Measurements from ENCODE around the gene CENPC. TPM values are rescaled to one million over a fixed set of nuclear protein-coding genes. Genes with fewer than 3 reads are reported as not detected.

CENPC gene
- total RNA-seq, 2 donors from 2014 or later: 22.9 to 32.3 TPM

- no peak overlapping the region for H3K27ac Mint-ChIP-seq
- no peak overlapping the region for H3K4me3 Mint-ChIP-seq
- Histone ChIP-seq H3K27me3 (ENCODE audit: control insufficient read depth, insufficient read depth, low read length, poor library complexity, severe bottlenecking) (no peaks in the 10 kb centered on the region), H3K36me3 (ENCODE audit: control insufficient read depth, insufficient read depth, low read length) (peaks cover 68% of the 10 kb centered on the region), H3K9ac (ENCODE audit: extremely low read depth, low read length, poor library complexity, severe bottlenecking) (no peak overlapping the region), H3K4me1 (ENCODE audit: control insufficient read depth, insufficient read depth, low read length) (peaks cover 4% of the 10 kb centered on the region), H3K4me3 (ENCODE audit: low read length) (no peak overlapping the region), H3K27ac (ENCODE audit: low read depth, low read length) (no peak overlapping the region), H3K9me3 (ENCODE audit: control insufficient read depth, low read length) (no peaks in the 10 kb centered on the region)
- WGBS, 2 experiments (ENCODE audit: insufficient coverage in 1 of 2, insufficient read length in 1 of 2): 98 to 100% methylated on average over 3 of the region's 3 CpGs
- H3K4me1 Mint-ChIP-seq: peaks cover 15% of the 10 kb centered on the region
- DNase-seq: no peak
- H3K9me3 Mint-ChIP-seq: no peaks in the 10 kb centered on the region
- peaks cover 37% of the 10 kb centered on the region for H3K36me3 Mint-ChIP-seq (ENCODE audit: low read depth)
- TF ChIP-seq CTCF (conservative IDR thresholded peaks at IDR 0.05): no peak
- no peaks in the 10 kb centered on the region for H3K27me3 Mint-ChIP-seq (ENCODE audit: insufficient read depth)
These were observed 32.8 kb downstream of the CENPC start for GRCh38 chr4:67512501-67512900.

- no peaks in the 10 kb centered on the region for H3K9me3 ChIP-seq (ENCODE audit: control insufficient read depth, low read length)
- no peak overlapping the region for H3K4me3 Mint-ChIP-seq
- no peak overlapping the region for H3K27ac Mint-ChIP-seq
- H3K9me3 Mint-ChIP-seq: no peaks in the 10 kb centered on the region
- H3K4me3 ChIP-seq (ENCODE audit: low read length): no peak overlapping the region
- no peaks in the 10 kb centered on the region for H3K27me3 ChIP-seq (ENCODE audit: control insufficient read depth, insufficient read depth, low read length, poor library complexity, severe bottlenecking)
- H3K4me1 Mint-ChIP-seq: no peaks in the 10 kb centered on the region
- no peak overlapping the region for H3K27ac ChIP-seq (ENCODE audit: low read depth, low read length)
- 90 to 92% methylated on average over 2 of the region's 2 CpGs for WGBS, 2 experiments (ENCODE audit: insufficient coverage in 1 of 2, insufficient read length in 1 of 2)
- no peak overlapping the region for H3K9ac ChIP-seq (ENCODE audit: extremely low read depth, low read length, poor library complexity, severe bottlenecking)
- H3K36me3 Mint-ChIP-seq (ENCODE audit: low read depth): peaks cover 36% of the 10 kb centered on the region
- H3K36me3 ChIP-seq (ENCODE audit: control insufficient read depth, insufficient read depth, low read length): peaks cover 29% of the 10 kb centered on the region
- TF ChIP-seq CTCF (conservative IDR thresholded peaks at IDR 0.05): no peak
- no peak for DNase-seq
- no peaks in the 10 kb centered on the region for H3K4me1 ChIP-seq (ENCODE audit: control insufficient read depth, insufficient read depth, low read length)
- no peaks in the 10 kb centered on the region for H3K27me3 Mint-ChIP-seq (ENCODE audit: insufficient read depth)
These were observed 44.9 kb downstream of the CENPC start for GRCh38 chr4:67500373-67500772.

GRCh38 chr4:67499799-67500198 lies 45.5 kb downstream of the CENPC start:
- WGBS, 2 experiments (ENCODE audit: insufficient coverage in 1 of 2, insufficient read length in 1 of 2): 83 to 97% methylated on average over 1 of the region's 2 CpGs
- Histone ChIP-seq H3K4me3 (ENCODE audit: low read length) (no peak overlapping the region), H3K9me3 (ENCODE audit: control insufficient read depth, low read length) (no peaks in the 10 kb centered on the region), H3K27ac (ENCODE audit: low read depth, low read length) (no peak overlapping the region), H3K9ac (ENCODE audit: extremely low read depth, low read length, poor library complexity, severe bottlenecking) (no peak overlapping the region), H3K36me3 (ENCODE audit: control insufficient read depth, insufficient read depth, low read length) (peaks cover 23% of the 10 kb centered on the region), H3K4me1 (ENCODE audit: control insufficient read depth, insufficient read depth, low read length) (no peaks in the 10 kb centered on the region), H3K27me3 (ENCODE audit: control insufficient read depth, insufficient read depth, low read length, poor library complexity, severe bottlenecking) (no peaks in the 10 kb centered on the region)
- Mint-ChIP-seq H3K4me3 (no peak overlapping the region), H3K9me3 (no peaks in the 10 kb centered on the region), H3K4me1 (no peaks in the 10 kb centered on the region), H3K27ac (no peak overlapping the region), H3K36me3 (ENCODE audit: low read depth) (peaks cover 34% of the 10 kb centered on the region), H3K27me3 (ENCODE audit: insufficient read depth) (no peaks in the 10 kb centered on the region)
- DNase-seq: no peak
- no peak for TF ChIP-seq CTCF (conservative IDR thresholded peaks at IDR 0.05)

Data from endodermal cell (in vitro differentiated cells).